Measurements from ENCODE around the gene SHC2. TPM values are rescaled to one million over a fixed set of nuclear protein-coding genes. Genes with fewer than 3 reads are reported as not detected.

The SHC2 gene
- polyA plus RNA-seq, 1 donor (not counting 4 experiments of a cell fraction or from before 2014, with no cell fraction given) = 2.5 TPM

DNA sequence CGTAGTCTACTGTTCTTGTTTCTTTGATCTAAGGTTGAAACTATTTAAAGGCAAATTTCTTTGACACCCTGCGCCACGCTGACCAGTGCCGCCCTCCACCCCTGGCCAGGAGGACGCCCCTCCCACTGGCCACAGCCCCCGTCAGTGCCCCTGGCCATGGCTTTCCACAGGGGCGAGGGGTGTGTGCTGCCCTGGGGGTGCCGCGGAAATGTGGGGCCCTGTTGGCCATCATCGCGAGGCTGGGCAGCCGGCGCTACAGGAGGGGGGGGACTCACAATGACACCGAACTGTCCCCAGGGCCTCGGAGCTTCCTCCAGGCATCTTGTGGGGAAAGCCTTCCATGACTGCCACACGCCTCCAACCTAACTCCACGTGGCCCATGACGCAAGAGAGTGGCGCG lies 10.9 kb downstream of the SHC2 start:
- Histone ChIP-seq H3K36me3 (ENCODE audit: control insufficient read depth in 2 of 2, extremely low read depth in 1 of 2, insufficient read depth in 2 of 2, low read length in 2 of 2) (no peaks in the 10 kb centered on the region), H3K9me1 (ENCODE audit: control insufficient read depth, extremely low read depth, insufficient read depth, low read length) (no peaks in the 10 kb centered on the region), H3K9me3 (ENCODE audit: control insufficient read depth, low read depth, low read length) (peaks cover 12% of the 10 kb centered on the region), H2AFZ (ENCODE audit: control insufficient read depth, low read length) (no peak overlapping the region), H3K27me3 (ENCODE audit: control insufficient read depth, extremely low read depth, insufficient read depth, low read length) (no peaks in the 10 kb centered on the region), H3K27ac (ENCODE audit: control insufficient read depth, insufficient read depth, low read length) (no peak overlapping the region), H3K79me2 (ENCODE audit: control insufficient read depth, insufficient read depth, low read length) (no peaks in the 10 kb centered on the region), H3K4me1 (ENCODE audit: control insufficient read depth, extremely low read depth, insufficient read depth, low read length) (no peaks in the 10 kb centered on the region), H3K4me2 (ENCODE audit: control insufficient read depth, extremely low read depth, insufficient read depth, low read depth, low read length) (no peak overlapping the region), H3K9ac (ENCODE audit: control insufficient read depth, extremely low read depth, insufficient read depth, low read length) (no peak overlapping the region), H4K20me1 (ENCODE audit: control insufficient read depth, extremely low read depth, insufficient read depth, low read length) (no peaks in the 10 kb centered on the region), H3K4me3 (ENCODE audit: control insufficient read depth in 2 of 3, extremely low read depth in 1 of 3, insufficient read depth in 2 of 3, low read depth in 1 of 3, low read length in 3 of 3) (no peak overlapping the region)
- dilution Hi-C loops (cut with MboI; ENCODE audit: extremely low pct_ligation_motif_present, low sequenced_read_pairs) = no loop called here
- no peak for FAIRE-seq
- DNase-seq (ENCODE audit: low read depth, low spot score) = no peak
- TF ChIP-seq EZH2 (IDR thresholded peaks at IDR 0.05; ENCODE audit: low read length) (no peak), CTCF (optimal IDR thresholded peaks at IDR 0.05 in 1 of 3, IDR thresholded peaks at IDR 0.05 in 1 of 3, conservative IDR thresholded peaks at IDR 0.05 in 1 of 3; ENCODE audit: extremely low read depth in 1 of 3, insufficient read depth in 2 of 3, low read length in 3 of 3) (no peak)

DNA sequence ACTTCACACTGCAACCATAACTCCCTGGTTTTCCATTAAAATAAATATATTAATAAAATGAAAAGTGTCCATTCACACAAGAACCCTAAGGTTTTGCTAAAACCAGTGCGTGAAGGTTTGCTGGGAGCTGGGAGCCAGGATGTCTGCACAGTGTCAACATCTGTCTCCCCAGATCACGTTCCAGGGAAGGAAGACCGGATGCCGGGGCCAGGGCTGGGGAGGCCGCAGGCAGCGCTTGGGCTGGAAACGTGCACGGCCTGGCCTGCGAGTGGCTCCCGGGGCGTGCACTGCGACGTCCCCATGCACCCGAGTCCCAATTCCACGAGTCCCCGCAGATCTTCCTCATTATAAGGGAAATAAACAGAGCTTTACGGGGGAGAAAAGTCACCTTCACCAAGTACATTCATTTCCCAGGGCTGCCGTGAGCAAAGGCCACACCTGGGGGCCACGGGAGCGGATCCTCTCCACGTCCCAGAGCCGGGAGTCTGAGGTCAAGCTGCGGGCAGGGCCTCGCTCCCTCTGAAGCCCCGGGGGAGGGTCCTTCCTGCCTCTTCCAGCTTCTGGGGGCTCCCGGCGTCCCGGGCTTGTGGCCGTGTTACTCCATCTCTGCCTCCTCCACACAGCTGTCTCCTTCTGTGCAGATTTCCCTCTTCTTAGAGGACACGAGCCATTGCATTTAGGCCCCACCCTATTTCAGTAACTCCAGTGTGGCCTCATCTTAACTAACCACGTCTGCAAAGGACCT lies 12.8 kb downstream of the SHC2 start:
- DNase-seq (ENCODE audit: low read depth, low spot score) (no peak), FAIRE-seq (no peak)
- Histone ChIP-seq H3K9ac (ENCODE audit: control insufficient read depth, extremely low read depth, insufficient read depth, low read length) (no peak overlapping the region), H3K4me3 (ENCODE audit: control insufficient read depth in 2 of 3, extremely low read depth in 1 of 3, insufficient read depth in 2 of 3, low read depth in 1 of 3, low read length in 3 of 3) (no peak overlapping the region), H3K27me3 (ENCODE audit: control insufficient read depth, extremely low read depth, insufficient read depth, low read length) (no peaks in the 10 kb centered on the region), H3K9me1 (ENCODE audit: control insufficient read depth, extremely low read depth, insufficient read depth, low read length) (no peaks in the 10 kb centered on the region), H4K20me1 (ENCODE audit: control insufficient read depth, extremely low read depth, insufficient read depth, low read length) (no peaks in the 10 kb centered on the region), H3K36me3 (ENCODE audit: control insufficient read depth in 2 of 2, extremely low read depth in 1 of 2, insufficient read depth in 2 of 2, low read length in 2 of 2) (no peaks in the 10 kb centered on the region), H3K79me2 (ENCODE audit: control insufficient read depth, insufficient read depth, low read length) (no peaks in the 10 kb centered on the region), H3K27ac (ENCODE audit: control insufficient read depth, insufficient read depth, low read length) (no peak overlapping the region), H3K9me3 (ENCODE audit: control insufficient read depth, low read depth, low read length) (peaks cover 17% of the 10 kb centered on the region), H3K4me1 (ENCODE audit: control insufficient read depth, extremely low read depth, insufficient read depth, low read length) (no peaks in the 10 kb centered on the region), H3K4me2 (ENCODE audit: control insufficient read depth, extremely low read depth, insufficient read depth, low read depth, low read length) (no peak overlapping the region), H2AFZ (ENCODE audit: control insufficient read depth, low read length) (no peak overlapping the region)
- dilution Hi-C loops (cut with MboI; ENCODE audit: extremely low pct_ligation_motif_present, low sequenced_read_pairs) = no loop called here
- TF ChIP-seq EZH2 (IDR thresholded peaks at IDR 0.05; ENCODE audit: low read length) (no peak), CTCF (optimal IDR thresholded peaks at IDR 0.05 in 1 of 3, IDR thresholded peaks at IDR 0.05 in 1 of 3, conservative IDR thresholded peaks at IDR 0.05 in 1 of 3; ENCODE audit: extremely low read depth in 1 of 3, insufficient read depth in 2 of 3, low read length in 3 of 3) (no peak)
